NCI-H146 treated with DMSO at 0.1 percent for 48 hours (cell line): ENCODE measurements around the gene OPCML.

ENCODE experiments used
- DNase-seq: peaks from one replicate; lab custom pipeline; 2025; ENCODE audit not compliant: unreplicated experiment; lab: John Stamatoyannopoulos, UW

OPCML gene

GRCh38 chr11:132472411-132473172 is 1059.7 kb downstream of the OPCML start:
- no peak for DNase-seq

- no peak for DNase-seq
Measured at GRCh38 chr11:132471466-132471865, 1060.8 kb downstream of the OPCML start.

DNA sequence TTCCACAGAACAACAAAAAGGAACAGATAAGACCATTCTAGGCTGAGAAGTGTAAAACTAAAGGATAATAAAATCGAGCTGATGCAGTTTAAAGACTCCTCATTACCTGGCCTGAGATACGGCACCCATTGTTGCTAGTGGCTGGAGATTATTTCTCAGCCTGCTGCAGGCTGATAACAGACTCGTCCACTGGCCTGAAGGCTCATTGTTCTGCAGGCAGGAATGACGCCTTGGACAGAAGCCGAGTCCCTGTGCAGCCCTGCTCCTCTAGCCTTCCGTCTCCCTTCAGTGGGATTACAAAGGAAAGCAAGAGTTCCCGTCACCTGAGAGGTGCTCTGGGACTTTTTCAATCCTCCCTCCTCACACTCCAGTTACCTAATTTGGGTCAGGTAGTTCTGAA is 1065.3 kb downstream of the OPCML start:
- DNase-seq: no peak

- no peak for DNase-seq
Measured at GRCh38 chr11:132464939-132465338, 1067.4 kb downstream of the OPCML start.

GRCh38 chr11:132464003-132464342 is 1068.3 kb downstream of the OPCML start:
- no peak for DNase-seq

DNA sequence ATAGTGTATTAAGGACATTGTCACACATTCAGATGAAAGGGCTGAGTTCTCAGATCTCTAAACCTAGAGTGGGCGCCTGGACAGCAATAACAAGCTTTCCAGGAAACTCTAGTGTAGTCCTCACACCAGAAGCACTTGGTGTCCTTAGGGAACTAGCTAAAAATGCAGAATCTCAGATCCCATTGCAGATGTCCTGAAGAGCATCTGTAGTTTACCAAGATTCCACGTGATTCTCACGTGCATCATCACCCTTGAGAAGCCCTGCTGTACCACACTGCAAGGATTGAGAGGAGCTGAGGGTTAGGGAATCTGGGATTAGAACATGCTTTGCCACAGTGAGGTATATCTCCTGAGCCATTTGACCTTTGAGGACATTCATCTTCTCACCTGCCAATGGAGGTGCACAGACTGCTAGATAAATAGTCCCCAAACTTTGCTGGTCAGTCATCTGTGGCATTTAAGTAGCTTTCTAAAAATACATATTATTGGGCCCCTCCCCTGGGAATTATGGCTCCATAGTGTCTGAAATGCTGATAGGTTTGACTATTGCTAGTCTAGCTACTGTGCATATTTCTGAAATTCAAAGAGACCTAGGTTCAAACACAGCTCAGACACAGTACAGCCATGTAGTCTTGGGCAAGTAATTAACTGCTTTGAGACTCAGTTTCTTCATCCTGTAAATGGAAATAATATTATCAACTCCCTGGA is 1068.9 kb downstream of the OPCML start:
- DNase-seq: no peak

DNA sequence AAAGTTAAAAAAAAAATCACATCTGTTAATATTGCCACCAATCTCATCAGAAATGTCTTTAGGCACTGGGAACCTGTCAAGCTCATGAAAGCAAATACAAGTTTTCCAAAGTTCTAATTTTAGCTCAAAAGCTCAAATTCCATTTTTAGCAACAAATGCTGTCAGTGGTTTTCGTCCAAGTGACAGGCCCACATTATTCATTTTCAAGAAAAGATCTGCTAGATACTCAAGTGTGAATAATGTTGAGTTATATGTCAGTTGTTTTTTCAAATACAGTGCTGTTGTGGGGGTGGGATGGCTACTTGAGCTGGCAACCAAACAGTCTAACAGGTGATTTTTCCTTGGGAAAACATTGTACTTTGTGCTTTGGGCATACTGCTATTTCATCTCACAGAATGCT is 1072.6 kb downstream of the OPCML start:
- DNase-seq: no peak

GRCh38 chr11:132457445-132457844 is 1074.9 kb downstream of the OPCML start:
- no peak for DNase-seq

DNA sequence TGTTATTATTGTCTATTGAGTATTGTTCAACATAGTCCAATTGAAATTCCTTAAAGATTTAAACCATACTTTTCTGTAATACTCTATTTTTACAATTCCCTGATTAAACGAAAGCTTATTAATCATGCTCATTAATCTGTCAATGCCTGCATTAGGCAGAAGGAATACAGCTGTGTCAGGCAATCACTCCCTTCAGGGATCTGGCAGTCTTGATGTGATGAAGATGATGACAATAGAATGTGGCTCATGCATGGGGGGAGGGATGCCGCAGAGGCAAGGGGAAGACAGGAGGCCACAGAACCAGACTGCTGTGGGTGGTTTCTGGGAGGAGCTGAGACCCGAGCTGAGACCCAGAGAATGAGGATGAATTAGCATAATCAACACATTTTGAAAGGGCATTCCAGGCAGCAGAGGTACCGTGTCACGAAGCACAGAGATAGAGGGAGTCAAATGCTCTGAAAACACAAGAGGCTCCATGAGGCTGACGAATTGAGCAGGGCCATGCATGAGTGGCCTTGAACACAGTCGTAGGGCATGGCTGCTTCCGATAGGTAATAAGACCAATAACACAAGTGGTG is 1075.5 kb downstream of the OPCML start:
- DNase-seq: no peak

GRCh38 chr11:132455044-132455443 is 1077.3 kb downstream of the OPCML start:
- DNase-seq: no peak

DNA sequence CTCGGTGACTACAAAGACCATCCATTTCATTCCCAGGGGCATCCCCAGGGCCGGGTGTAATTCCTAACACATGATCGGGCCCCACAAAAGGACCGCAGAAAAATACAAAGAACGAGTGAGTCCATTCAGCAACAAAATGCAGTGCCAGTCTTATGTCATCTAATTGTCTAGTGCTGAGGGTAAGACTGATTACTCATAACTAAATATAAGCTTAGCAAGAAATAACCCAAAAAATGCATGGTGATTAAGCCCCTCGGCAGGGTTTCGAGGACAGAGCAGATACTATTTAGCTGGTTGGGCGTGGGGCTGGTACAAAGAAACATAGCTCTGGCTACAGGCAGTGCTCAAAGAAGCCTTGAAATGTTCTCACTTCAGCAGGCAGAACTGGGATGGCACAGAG is 1078.9 kb downstream of the OPCML start:
- no peak for DNase-seq

DNA sequence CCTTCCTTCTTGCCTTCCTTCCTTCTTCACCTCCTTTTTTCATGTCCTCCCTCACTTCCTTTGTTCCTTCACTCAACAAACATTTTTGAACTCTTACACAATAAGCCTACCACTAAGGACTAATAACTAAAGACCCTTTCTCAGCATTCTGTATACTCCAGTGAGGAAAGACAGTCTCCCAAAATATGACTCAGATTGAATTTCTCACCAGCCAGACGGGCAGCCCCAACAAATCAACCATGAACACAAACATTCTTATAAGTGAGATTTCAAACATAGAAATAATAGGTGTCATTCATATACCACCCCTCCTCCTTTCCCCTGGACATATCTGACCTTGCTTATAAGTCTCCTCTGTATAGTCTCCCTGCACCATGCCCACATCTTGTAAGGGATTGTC is 1079.7 kb downstream of the OPCML start:
- no peak for DNase-seq

DNA sequence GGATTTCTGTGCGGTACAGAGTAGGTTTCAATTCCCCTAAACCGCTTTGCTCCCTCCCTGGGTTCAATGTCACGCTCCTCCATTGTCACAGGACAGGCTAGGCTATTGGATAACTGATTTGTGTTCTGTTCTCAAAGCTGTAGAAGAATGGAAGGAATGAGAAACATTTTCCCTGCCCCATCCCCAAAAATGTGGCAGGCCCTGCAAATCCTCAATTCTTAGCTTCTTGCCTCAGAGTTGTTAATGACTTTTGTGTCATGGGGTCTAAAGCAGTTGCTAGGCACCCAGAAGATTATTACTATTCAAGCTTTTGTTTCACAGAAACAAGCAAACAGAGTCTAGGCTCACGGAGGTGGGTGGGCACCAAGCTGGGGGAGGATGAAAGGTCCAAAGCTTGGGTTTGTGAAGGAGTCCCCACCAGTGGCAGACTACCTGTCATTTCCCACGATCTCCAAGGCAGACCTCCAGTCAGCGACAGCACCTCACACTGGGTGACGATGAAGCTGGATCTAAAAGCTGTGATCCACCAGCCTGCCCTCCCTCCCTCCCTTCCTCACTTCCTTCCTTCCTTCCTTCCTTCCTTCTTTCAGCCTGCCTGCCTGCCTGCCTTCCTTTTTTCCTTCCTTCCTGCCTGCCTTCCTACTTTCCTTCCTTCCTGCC is 1080.2 kb downstream of the OPCML start:
- no peak for DNase-seq

DNA sequence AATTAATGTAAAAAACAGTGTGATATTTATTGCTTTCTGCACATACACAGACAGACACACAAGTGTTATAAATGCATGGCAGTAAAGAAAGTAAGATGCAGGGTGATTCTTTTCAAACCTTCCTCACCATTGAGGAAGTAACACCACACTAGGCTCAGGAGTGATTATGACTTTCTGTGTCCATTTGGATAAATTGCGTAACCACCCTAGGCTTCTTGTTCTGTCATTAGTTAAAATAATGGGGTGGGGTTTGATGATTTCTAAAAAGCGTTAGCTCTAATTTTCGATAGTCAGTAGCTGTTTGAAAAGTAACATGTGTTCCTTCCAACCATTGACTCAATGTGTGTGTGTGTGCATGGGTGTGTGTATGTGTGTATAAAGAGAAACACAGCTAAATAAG is 1081.7 kb downstream of the OPCML start:
- DNase-seq: no peak

DNA sequence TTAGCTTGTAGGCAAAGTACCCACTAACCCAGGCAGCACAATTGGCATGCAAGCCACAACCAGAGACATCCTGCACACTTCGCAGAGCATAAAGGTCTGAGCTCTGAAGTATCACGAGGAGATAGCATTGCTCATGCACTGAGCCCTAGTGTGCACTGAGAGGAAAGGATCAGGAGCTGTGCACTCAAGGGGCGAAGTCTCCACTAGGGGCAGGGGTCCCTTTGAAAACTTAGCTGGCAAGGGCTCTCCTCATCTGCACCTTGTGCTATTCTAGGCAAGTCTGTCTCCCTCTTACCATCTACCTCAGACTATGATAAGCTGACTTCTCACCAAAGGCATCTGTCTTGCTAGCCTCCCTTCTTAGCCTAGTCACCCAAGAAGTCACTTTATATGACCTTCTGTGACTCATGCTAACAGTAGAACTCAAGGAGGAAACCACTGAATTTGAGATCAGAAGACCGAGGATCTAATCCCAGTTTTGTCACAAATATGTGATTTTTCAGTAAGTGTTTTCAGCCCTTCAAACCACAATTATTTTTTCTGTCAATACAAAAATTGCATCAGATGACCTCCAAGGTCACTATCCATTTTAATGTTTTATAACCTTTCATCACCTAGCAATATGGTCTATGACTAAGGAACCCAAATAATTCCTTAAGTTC is 1083.8 kb downstream of the OPCML start:
- DNase-seq: no peak

GRCh38 chr11:132447761-132448160 is 1084.5 kb downstream of the OPCML start:
- DNase-seq: no peak

DNA sequence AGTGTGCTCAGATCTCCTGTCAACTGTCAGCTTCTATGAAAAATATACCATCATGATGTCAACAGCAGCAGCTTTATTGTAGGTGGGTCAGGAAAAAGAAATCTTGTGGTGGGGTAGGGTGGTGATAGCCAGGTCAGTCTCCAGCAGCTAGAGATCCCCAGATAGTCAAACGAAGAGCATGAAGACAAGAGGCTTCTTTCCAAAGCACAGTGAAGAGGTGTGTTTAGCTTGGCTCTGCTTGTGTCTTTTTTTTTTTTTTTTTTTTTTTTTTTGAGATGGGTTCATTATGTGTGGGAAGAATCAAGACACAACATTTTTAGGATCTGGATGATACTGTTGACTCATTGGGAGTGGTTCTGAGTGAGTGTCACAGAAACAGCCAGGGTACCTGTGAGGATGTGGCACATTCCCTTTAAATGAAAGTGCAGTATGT is 1086.4 kb downstream of the OPCML start:
- DNase-seq: no peak

- DNase-seq: no peak
Measured at GRCh38 chr11:132444911-132445310, 1087.4 kb downstream of the OPCML start.

DNA sequence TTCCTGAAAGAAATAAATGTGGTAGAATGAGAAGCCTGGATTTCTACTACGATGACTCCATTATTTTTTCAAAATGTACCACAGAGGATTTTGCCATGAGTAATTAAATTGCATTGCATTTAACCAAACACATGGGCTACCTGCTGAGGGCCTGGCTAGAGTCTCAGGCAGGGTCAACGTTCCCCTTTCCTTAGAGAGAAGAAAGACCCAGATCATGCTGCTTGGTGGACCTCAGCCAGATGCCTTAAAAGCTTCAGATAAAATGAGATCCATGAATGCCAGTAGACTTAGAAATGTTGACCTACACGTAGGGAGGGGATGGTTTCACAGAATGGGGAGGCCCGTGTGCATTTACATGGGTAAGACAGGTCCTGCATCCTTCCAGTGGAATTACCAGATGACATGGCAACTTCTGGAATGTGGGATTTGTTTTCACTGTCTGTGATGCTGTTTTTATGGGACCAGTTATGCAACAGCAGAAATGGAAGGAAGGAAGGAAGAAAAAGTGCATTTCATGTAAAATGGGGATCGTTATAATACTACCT is 1092.5 kb downstream of the OPCML start:
- DNase-seq: no peak

DNA sequence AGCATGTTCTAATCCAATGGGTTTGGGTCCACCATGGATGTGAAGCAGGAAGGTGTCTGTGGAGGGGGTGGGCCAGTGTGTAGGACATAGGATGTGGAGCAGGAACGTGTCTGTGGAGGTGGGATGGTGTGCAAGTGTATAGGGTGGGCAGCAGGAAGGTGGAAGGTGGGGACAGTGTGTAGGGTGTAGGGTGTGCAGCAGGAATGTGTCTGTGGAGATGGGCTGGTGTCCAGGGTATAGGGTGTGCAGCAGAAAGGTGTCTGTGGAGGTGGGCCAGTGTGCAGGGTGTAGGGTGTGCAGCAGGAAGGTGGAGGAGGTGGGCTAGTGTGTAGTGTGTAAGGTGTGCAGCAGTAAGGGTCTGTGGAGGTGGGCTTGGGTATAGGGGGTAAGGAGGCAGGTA is 1093.9 kb downstream of the OPCML start:
- no peak for DNase-seq

DNA sequence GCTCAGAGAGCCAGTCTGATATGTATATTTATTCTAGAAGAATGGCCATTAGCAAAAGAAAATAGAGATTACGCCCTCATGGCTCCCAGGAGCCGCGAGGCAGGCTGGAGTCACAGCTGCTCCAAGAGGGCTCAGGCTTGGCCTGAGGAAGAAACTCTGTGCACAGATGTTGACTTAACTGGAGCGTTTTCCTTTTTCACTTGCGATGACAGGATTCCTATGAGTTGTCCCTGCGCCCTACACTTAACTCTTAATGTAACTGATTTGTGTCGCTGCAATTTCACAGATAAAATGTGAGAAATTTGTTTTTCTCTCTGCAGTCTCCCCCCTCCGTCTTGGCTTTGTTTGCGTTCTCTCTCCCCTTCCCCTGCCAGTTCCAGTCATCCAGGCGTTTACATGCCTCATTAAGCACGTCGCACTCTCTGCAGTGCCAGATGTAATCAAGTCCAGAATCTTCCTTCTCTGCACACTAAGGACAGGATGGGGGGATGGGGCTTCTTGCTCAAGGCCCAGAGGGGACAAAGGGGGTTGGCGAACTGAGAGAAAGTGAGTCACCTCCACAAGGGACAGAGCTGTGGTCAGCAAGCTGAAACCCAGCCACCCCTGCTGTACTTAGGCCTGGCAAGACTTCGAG is 1101.8 kb downstream of the OPCML start:
- DNase-seq: peak; percentile 5
